Tibial nerve (tissue), 4 donors: ENCODE results near the gene VGLL4.

Experiments
- CTCF ChIP-seq, 5 experiments: fragments of 200-600 bp in 3 of 5; fragments of 450-650 bp in 2 of 5; sonication (generic) in 3 of 5; IDR thresholded peaks; one replicate each; pipeline ENCODE4 v1.5.1; 2016 to 2019; ENCODE audit warnings: antibody characterized with exemption in 5 of 5, mild to moderate bottlenecking in 3 of 5, moderate library complexity in 2 of 5
- EP300 ChIP-seq, 2 donors: sonication (generic); formaldehyde crosslinking; IDR thresholded peaks; one replicate each; pipeline ENCODE4 v1.6.1; 2017; ENCODE audit warnings: antibody characterized with exemption in 2 of 2, mild to moderate bottlenecking in 1 of 2
- POLR2A ChIP-seq, 2 donors: fragments of 450-650 bp; IDR thresholded peaks; one replicate each; pipeline ENCODE4 v1.6.1; 2017; ENCODE audit warnings: antibody characterized with exemption in 2 of 2, mild to moderate bottlenecking in 2 of 2, moderate library complexity in 2 of 2

- TF ChIP-seq POLR2A (IDR thresholded peaks at IDR 0.05) (no peak), EP300 (IDR thresholded peaks at IDR 0.05) (no peak), CTCF (IDR thresholded peaks at IDR 0.05) (no peak)
These were observed 7.9 kb downstream of the VGLL4 start for GRCh38 chr3:11635680-11636393.
